HG03460 (cell line): ENCODE data around the gene ITPRIP.
A peak's percentile ranks its signal among the peaks of the same experiment; 100 is the strongest.

Experiments used
- ATAC-seq: cut with Tn5 transposase; IDR thresholded peaks from one replicate; pipeline ENCODE4 v1.9.1; 2021; ENCODE audit not compliant: unreplicated experiment

Gene ITPRIP

GRCh38 chr10:104325436-104326435 is 12.5 kb downstream of the ITPRIP start:
- no peak for ATAC-seq

GRCh38 chr10:104324931-104325330 is 13.3 kb downstream of the ITPRIP start:
- no peak for ATAC-seq

- ATAC-seq, result no peak
Observed at GRCh38 chr10:104324221-104324686, 14.0 kb downstream of the ITPRIP start.

GRCh38 chr10:104323760-104324201 is 14.5 kb downstream of the ITPRIP start:
- ATAC-seq, result no peak

GRCh38 chr10:104323085-104323484 is 15.2 kb downstream of the ITPRIP start:
- no peak for ATAC-seq

DNA sequence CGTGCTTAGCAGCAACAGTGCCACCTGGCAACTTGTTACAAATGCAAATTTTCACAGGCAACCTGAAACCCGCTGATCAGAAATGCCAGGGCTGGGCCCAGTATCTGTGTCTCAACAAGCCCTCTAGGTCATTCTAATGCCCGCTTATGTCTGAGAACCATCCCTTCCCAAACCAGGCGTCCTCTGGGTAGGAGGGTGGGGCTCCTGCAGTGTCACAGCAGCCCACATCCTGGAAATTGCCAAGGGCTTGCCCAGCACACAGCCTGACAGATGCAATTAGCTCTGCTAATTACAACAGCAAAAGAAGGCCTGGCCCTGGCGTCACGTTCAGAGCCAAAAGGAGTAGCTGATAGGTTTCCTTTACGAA is 15.9 kb downstream of the ITPRIP start:
- ATAC-seq, result peak; percentile 36

GRCh38 chr10:104321725-104322415 is 16.4 kb downstream of the ITPRIP start:
- no peak for ATAC-seq

- no peak for ATAC-seq
Observed at GRCh38 chr10:104321226-104321625, 17.0 kb downstream of the ITPRIP start.

DNA sequence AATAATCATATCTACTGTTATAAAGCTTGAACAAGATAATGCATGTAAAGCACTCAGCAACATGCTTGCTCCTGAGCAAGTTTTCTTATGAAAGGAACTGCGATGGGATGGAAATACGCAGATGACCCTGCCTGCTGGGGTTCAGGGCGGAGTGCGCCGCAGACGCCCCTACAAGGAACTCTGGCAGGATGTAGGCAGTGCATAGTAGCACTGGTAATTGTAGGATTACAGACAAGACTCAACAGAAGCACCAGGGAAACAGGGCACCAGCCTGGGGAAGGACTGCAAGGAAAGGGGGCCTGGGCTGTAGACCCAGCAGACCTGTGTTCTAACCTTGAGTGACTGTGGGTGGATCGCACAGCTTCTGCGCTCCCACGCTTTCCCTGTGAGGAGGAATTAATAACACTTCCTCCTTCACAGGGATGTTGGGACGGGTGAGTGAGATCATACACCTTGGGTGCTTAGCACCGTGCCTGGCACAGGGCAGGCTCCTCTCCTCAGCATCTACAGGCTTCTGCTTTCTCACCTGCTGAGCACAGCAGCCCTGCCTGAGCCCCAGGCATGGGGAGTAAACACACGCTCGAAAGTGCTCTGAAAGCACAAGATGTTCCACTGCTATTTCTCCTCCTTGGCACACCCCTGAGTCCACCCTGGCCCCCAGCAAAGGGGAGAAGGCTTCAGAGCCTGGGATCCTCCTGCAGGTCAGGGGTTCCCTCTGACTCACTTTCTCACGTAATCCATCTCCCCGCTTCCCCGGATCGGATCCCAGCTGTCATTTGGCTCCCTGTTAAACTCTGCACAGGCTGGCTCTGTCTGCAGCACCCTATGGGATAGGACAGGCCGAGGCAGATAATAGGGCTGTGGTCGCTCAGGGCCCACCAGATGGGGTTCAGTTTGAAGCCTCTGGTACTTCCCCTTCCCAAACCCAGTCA is 19.2 kb downstream of the ITPRIP start:
- no peak for ATAC-seq

DNA sequence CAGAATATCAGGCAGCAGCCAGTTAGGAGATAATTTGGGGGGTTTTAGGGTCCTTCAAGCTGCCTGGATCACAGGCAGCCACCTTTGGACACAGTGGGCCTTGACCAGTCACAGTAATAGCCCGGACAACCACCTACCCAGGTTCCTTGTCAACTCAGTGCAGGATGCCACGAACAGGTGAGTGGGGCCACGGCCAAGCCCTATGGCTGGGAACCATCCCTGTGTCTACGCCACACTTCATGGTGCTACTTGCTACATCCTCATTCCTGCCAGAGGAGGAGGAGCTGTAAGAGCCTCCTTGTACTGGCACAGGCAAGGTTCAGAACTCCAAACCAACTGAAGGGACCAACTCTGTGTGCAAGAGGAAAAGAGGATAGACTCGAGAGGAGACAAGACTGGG is 19.9 kb downstream of the ITPRIP start:
- no peak for ATAC-seq

DNA sequence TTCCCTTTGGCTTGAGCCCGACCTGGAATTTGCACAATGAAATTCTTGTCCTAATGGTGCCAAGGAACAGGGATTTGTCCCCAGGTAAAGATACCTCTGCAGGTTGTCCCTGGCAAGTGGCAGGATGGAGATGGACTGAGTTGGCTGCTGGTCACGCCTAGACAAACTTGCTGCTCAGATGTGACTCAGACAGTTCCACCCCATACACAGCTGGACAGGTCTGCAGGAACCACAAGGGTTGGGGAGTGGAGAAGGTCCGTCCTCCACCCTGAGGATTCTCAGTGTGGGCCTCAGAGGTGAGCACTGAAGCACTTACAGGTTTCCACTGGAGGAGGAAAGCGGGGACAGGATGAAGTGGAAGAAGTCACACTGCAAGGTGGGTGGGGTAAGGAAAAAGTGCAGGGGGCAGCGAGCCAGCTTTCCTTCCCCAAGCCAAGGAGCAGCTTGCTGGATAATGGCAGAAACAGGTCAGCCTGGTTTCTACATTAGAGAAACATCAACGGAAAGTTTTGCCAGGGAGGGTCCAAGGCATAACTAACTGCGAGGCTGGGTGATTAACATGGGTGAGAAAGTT is 20.5 kb downstream of the ITPRIP start:
- ATAC-seq, result peak; percentile 42

DNA sequence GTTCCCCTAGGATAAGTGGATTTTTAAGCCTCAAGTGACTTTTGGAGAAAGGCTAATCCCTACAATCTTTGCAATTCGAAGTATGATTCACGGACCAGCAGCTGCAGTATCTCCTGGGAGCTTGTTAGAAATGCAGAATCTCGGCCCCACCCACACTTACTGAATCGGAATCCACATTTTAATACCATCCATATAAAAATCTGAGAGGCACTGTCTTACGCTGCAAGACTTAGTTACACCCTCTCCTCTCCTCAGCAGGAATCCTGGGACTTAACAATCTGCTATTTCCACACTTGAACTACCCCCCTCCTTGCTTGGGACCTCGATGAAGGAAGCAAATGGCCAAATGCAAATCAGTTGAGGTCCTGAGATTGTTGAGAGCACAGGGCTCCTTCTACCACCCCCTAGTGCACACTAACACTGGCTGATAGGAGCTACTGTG is 21.0 kb downstream of the ITPRIP start:
- ATAC-seq, result no peak

DNA sequence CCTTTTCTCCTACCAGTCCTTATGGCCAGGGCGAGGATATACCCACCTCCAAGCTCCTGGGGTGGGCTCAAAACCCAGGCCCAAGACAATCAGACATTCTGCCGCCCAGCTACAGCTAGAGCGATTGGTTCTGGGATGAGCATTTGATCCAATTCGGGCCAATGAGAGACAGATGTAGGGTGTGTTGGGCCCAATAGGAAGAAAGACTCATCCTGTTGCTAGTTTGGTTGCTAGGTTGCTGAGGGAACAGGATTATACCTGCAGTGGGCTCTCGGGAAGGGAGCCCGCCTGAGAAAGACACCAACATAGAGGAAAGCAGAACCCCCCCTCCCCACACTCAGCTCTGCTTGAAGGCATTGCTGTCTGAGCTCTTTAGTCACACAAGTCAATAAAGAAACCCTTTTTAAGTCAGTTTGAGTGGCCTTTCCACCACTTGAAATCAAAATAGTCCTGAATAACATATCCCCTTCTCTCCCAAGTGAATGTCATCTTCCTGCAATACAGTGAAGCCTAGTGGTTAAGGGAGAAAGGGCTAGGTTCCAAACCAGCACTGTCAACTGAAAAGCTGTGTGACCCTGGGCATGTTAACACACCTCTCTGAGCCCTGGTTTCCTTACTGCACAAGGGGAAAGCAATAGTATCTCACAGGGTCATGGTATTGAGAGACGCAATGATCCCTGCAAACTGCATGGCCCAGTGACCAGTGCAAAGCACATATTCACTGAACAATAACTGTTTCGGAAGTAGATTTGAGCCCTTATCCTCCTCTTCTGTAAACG is 21.8 kb downstream of the ITPRIP start:
- no peak for ATAC-seq

- no peak for ATAC-seq
Observed at GRCh38 chr10:104315486-104315921, 22.8 kb downstream of the ITPRIP start.

GRCh38 chr10:104314591-104315485 is 23.4 kb downstream of the ITPRIP start:
- ATAC-seq, result no peak

- ATAC-seq, result no peak
Observed at GRCh38 chr10:104311184-104311720, 27.0 kb downstream of the ITPRIP start.

DNA sequence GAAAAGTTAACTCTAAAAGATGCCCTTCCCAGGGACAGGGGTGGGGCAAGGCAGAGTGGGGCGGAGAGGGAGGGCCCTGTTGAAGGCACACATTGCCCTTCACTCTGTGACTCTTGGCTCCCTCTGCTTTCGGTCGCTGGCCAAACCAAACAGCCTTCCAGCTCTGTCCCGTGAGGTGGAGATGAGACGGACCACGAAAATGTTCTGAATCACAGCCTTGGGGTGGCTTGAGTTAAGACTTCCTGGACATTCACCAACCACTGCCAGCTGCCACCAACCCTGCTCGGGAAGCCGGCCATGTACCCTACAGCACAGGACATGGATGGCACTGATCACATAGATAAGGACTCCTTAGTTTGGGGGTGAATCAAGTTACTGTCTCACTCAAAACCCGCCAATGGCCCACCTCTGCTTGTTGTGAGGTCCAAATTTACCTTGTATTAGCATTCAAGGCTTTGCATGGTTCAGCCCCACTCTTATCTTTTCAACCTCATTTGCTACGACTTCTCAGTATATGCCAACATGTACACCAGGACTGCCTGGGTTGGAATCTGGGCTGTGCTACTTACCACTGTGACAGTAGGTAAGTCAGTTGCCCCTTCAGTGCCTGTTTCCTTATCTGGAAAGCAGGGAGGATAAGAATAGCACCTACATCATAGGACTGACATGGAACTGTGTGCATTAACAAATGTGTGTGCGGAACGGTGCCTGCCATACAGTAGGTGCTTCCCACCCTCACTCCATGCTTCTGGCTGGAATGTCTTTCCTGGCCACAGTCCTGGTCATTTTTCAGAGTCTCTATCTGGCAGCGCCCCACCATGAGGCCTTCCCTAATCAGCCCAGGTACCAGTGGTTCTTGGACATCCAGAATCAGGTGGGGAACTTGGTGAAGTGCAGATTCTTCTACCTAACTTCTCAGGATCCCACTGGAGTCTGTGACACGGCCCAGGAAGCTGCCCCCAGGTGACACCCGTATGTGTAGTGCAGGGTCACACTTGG is 28.0 kb downstream of the ITPRIP start:
- ATAC-seq, result no peak
